ENCODE measurements around the gene C2CD3. TPM values are rescaled to one million over a fixed set of nuclear protein-coding genes. Genes with fewer than 3 reads are reported as not detected.
"Not testable (repeated sequence)": the region's sequence is repeated elsewhere in the genome, so short reads cannot be mapped to it uniquely, and the experiment has no call there.

Gene C2CD3
- total and polyA plus RNA-seq, 2 experiments from 2014 or later, result 7.3 to 9.2 TPM

- Histone ChIP-seq H3F3A (ENCODE audit: insufficient read depth) (peaks cover 4% of the 10 kb centered on the region; the same call in 1 of the 2 replicates), H4K20me1 (ENCODE audit: insufficient read depth) (no peaks in the 10 kb centered on the region), H2AFZ (no peak overlapping the region), H3K27me3 (replicated peaks; ENCODE audit: insufficient read depth) (no peaks in the 10 kb centered on the region), H3K79me2 (ENCODE audit: insufficient read depth) (no peaks in the 10 kb centered on the region), H3K4me2 (ENCODE audit: unreplicated experiment) (no peak overlapping the region), H3K27ac (no peak overlapping the region), H3K36me3 (ENCODE audit: low read depth) (0 out of 2 replicates have a peak, but pooled peaks cover 16% of the 10 kb centered on the region), H3K9me3 (ENCODE audit: low read depth) (no peaks in the 10 kb centered on the region), H3K9me2 (ENCODE audit: insufficient read depth) (no peaks in the 10 kb centered on the region), H3K4me3 (no peak overlapping the region), H3K4me1 (ENCODE audit: insufficient read depth) (peaks cover 7% of the 10 kb centered on the region; the same call in 1 of the 2 replicates), H3K9ac (no peak overlapping the region)
- no peak for TF ChIP-seq EZH2 (IDR thresholded peaks at IDR 0.05; ENCODE audit: insufficient read depth, poor library complexity, severe bottlenecking)
- no peak for TF ChIP-seq EZH2phosphoT487 (IDR thresholded peaks at IDR 0.05; ENCODE audit: insufficient read depth, low read depth)
- in situ Hi-C loops (cut with MboI), result no loop called here
- 100% methylated on average over 1 of the region's 1 CpG for WGBS, 2 experiments (ENCODE audit: low coverage in 1 of 2, low lambda C conversion rate in 2 of 2, missing lambda C conversion rate in 2 of 2)
- DNase-seq, result no peak
Observed at GRCh38 chr11:74072721-74073120, 98.1 kb downstream of the C2CD3 start.

- in situ Hi-C loops (cut with MboI), result no loop called here
- Histone ChIP-seq H3K4me1 (ENCODE audit: insufficient read depth) (peaks cover 7% of the 10 kb centered on the region; the same call in 1 of the 2 replicates), H3F3A (ENCODE audit: insufficient read depth) (peaks cover 4% of the 10 kb centered on the region; the same call in 1 of the 2 replicates), H3K36me3 (ENCODE audit: low read depth) (0 out of 2 replicates have a peak, but pooled peaks cover 16% of the 10 kb centered on the region), H3K27ac (no peak overlapping the region), H3K9me2 (ENCODE audit: insufficient read depth) (no peaks in the 10 kb centered on the region), H4K20me1 (ENCODE audit: insufficient read depth) (no peaks in the 10 kb centered on the region), H3K4me2 (ENCODE audit: unreplicated experiment) (no peak overlapping the region), H3K9me3 (ENCODE audit: low read depth) (no peaks in the 10 kb centered on the region), H2AFZ (no peak overlapping the region), H3K9ac (no peak overlapping the region), H3K79me2 (ENCODE audit: insufficient read depth) (no peaks in the 10 kb centered on the region), H3K4me3 (no peak overlapping the region), H3K27me3 (replicated peaks; ENCODE audit: insufficient read depth) (no peaks in the 10 kb centered on the region)
- no peak for DNase-seq
- 90 to 95% methylated on average over 1 of the region's 1 CpG for WGBS, 2 experiments (ENCODE audit: low coverage in 1 of 2, low lambda C conversion rate in 2 of 2, missing lambda C conversion rate in 2 of 2)
- TF ChIP-seq EZH2phosphoT487 (IDR thresholded peaks at IDR 0.05; ENCODE audit: insufficient read depth, low read depth) (no peak), EZH2 (IDR thresholded peaks at IDR 0.05; ENCODE audit: insufficient read depth, poor library complexity, severe bottlenecking) (no peak)
Observed at GRCh38 chr11:74072286-74072685, 98.5 kb downstream of the C2CD3 start.

GRCh38 chr11:74070723-74071492 lies 99.9 kb downstream of the C2CD3 start:
- H3K9me2 ChIP-seq (ENCODE audit: insufficient read depth), result no peaks in the 10 kb centered on the region
- peaks cover 7% of the 10 kb centered on the region; the same call in 1 of the 2 replicates for H3K4me1 ChIP-seq (ENCODE audit: insufficient read depth)
- H3K79me2 ChIP-seq (ENCODE audit: insufficient read depth), result no peaks in the 10 kb centered on the region
- DNase-seq, result no peak
- no peak overlapping the region for H2AFZ ChIP-seq
- H3K36me3 ChIP-seq (ENCODE audit: low read depth), result 0 out of 2 replicates have a peak, but pooled peaks cover 16% of the 10 kb centered on the region
- no peak overlapping the region for H3K4me2 ChIP-seq (ENCODE audit: unreplicated experiment)
- H3K9ac ChIP-seq, result no peak overlapping the region
- no peak overlapping the region for H3K27ac ChIP-seq
- H3K27me3 ChIP-seq (replicated peaks; ENCODE audit: insufficient read depth), result no peaks in the 10 kb centered on the region
- no peak overlapping the region for H3K4me3 ChIP-seq
- in situ Hi-C loops (cut with MboI), result no loop called here
- WGBS, 2 experiments (ENCODE audit: low coverage in 1 of 2, low lambda C conversion rate in 2 of 2, missing lambda C conversion rate in 2 of 2), result 90 to 92% methylated on average over 3 of the region's 3 CpGs
- H3K9me3 ChIP-seq (ENCODE audit: low read depth), result no peaks in the 10 kb centered on the region
- no peaks in the 10 kb centered on the region for H4K20me1 ChIP-seq (ENCODE audit: insufficient read depth)
- H3F3A ChIP-seq (ENCODE audit: insufficient read depth), result peaks cover 4% of the 10 kb centered on the region; the same call in 1 of the 2 replicates
- TF ChIP-seq EZH2 (IDR thresholded peaks at IDR 0.05; ENCODE audit: insufficient read depth, poor library complexity, severe bottlenecking), result no peak
- no peak for TF ChIP-seq EZH2phosphoT487 (IDR thresholded peaks at IDR 0.05; ENCODE audit: insufficient read depth, low read depth)

GRCh38 chr11:74069146-74070046 lies 101.4 kb downstream of the C2CD3 start:
- TF ChIP-seq EZH2 (IDR thresholded peaks at IDR 0.05; ENCODE audit: insufficient read depth, poor library complexity, severe bottlenecking), result no peak
- no peak for TF ChIP-seq EZH2phosphoT487 (IDR thresholded peaks at IDR 0.05; ENCODE audit: insufficient read depth, low read depth)
- H3K27me3 ChIP-seq (replicated peaks; ENCODE audit: insufficient read depth), result no peaks in the 10 kb centered on the region
- in situ Hi-C loops (cut with MboI), result no loop called here
- 61 to 66% methylated on average over 6 of the region's 6 CpGs for WGBS, 2 experiments (ENCODE audit: low coverage in 1 of 2, low lambda C conversion rate in 2 of 2, missing lambda C conversion rate in 2 of 2)
- no peaks in the 10 kb centered on the region for H3K9me3 ChIP-seq (ENCODE audit: low read depth)
- H3K36me3 ChIP-seq (ENCODE audit: low read depth), result 0 out of 2 replicates have a peak, but pooled peaks cover 16% of the 10 kb centered on the region
- no peaks in the 10 kb centered on the region for H4K20me1 ChIP-seq (ENCODE audit: insufficient read depth)
- no peak overlapping the region for H3K9ac ChIP-seq
- H3F3A ChIP-seq (ENCODE audit: insufficient read depth), result peaks cover 4% of the 10 kb centered on the region; the same call in 1 of the 2 replicates
- no peaks in the 10 kb centered on the region for H3K79me2 ChIP-seq (ENCODE audit: insufficient read depth)
- no peak overlapping the region for H3K4me3 ChIP-seq
- peaks cover 7% of the 10 kb centered on the region; the same call in 1 of the 2 replicates for H3K4me1 ChIP-seq (ENCODE audit: insufficient read depth)
- H3K4me2 ChIP-seq (ENCODE audit: unreplicated experiment), result no peak overlapping the region
- H3K9me2 ChIP-seq (ENCODE audit: insufficient read depth), result no peaks in the 10 kb centered on the region
- DNase-seq, result peak; percentile 48
- H2AFZ ChIP-seq, result no peak overlapping the region
- no peak overlapping the region for H3K27ac ChIP-seq

DNA sequence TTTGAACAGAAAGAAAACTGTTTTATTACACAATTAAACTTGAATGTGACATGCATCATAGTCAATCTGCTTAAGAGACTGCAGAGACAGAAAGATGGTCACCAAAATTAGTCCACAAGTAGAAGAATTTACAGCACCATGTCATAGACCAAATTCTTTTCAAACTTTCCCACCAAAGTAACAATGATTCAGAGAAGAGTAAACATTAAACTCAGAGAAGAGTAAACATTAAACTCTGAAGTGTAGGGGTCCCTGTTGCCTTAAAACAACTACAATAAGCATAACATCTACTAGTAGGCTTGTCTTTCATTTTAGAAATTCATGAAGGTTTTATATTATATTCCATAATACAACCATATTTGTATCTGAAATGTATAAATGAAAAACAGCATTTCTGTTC lies 104.1 kb downstream of the C2CD3 start:
- H3K79me2 ChIP-seq (ENCODE audit: insufficient read depth); H3K4me1 ChIP-seq (ENCODE audit: insufficient read depth); H3K9me2 ChIP-seq (ENCODE audit: insufficient read depth); H3K4me2 ChIP-seq (ENCODE audit: unreplicated experiment); H3K27me3 ChIP-seq (replicated peaks; ENCODE audit: insufficient read depth); H3K9ac ChIP-seq; H4K20me1 ChIP-seq (ENCODE audit: insufficient read depth); H3K36me3 ChIP-seq (ENCODE audit: low read depth); H3K9me3 ChIP-seq (ENCODE audit: low read depth); H2AFZ ChIP-seq; H3K27ac ChIP-seq; in situ Hi-C loops (cut with MboI); H3F3A ChIP-seq (ENCODE audit: insufficient read depth); H3K4me3 ChIP-seq: not testable (repeated sequence)
- DNase-seq, result peak; percentile 8

GRCh38 chr11:74065534-74065933 lies 105.3 kb downstream of the C2CD3 start:
- WGBS, 2 experiments (ENCODE audit: low coverage in 1 of 2, low lambda C conversion rate in 2 of 2, missing lambda C conversion rate in 2 of 2), result 75 to 80% methylated on average over 2 to 3 of the region's 3 CpGs
- H3K9me2 ChIP-seq (ENCODE audit: insufficient read depth); DNase-seq; H3K27me3 ChIP-seq (replicated peaks; ENCODE audit: insufficient read depth); H3F3A ChIP-seq (ENCODE audit: insufficient read depth); H3K79me2 ChIP-seq (ENCODE audit: insufficient read depth); H4K20me1 ChIP-seq (ENCODE audit: insufficient read depth); H3K9ac ChIP-seq; H2AFZ ChIP-seq; H3K4me2 ChIP-seq (ENCODE audit: unreplicated experiment); H3K9me3 ChIP-seq (ENCODE audit: low read depth); in situ Hi-C loops (cut with MboI); H3K36me3 ChIP-seq (ENCODE audit: low read depth); H3K4me1 ChIP-seq (ENCODE audit: insufficient read depth); H3K4me3 ChIP-seq; H3K27ac ChIP-seq: not testable (repeated sequence)
